ENCODE results near the gene NAV2.
"Not testable (repeated sequence)": the region's sequence is repeated elsewhere in the genome, so short reads cannot be mapped to it uniquely, and the experiment has no call there.

NAV2 gene

GRCh38 chr11:20114588-20114987, 402.0 kb downstream of the NAV2 start:
- Histone ChIP-seq H3K9me3 (ENCODE audit: control insufficient read depth, insufficient read depth, low read depth, low read length) (no peaks in the 10 kb centered on the region), H3K9ac (ENCODE audit: low read length) (no peak overlapping the region), H3K4me3 (ENCODE audit: low read depth, low read length) (no peak overlapping the region), H3K4me1 (ENCODE audit: control insufficient read depth, insufficient read depth, low read length) (peaks cover 18% of the 10 kb centered on the region; the same call in 1 of the 2 replicates), H3K36me3 (ENCODE audit: control insufficient read depth, insufficient read depth, low read length) (peaks cover 88% of the 10 kb centered on the region), H3K27ac (ENCODE audit: low read depth, low read length) (no peak overlapping the region), H3K27me3 (ENCODE audit: control insufficient read depth, insufficient read depth, low read length) (no peaks in the 10 kb centered on the region)

- Histone ChIP-seq H3K4me1 (ENCODE audit: control insufficient read depth, insufficient read depth, low read length) (peaks cover 13% of the 10 kb centered on the region; the same call in 1 of the 2 replicates), H3K4me3 (ENCODE audit: low read depth, low read length) (no peak overlapping the region), H3K27ac (ENCODE audit: low read depth, low read length) (no peak overlapping the region), H3K27me3 (ENCODE audit: control insufficient read depth, insufficient read depth, low read length) (no peaks in the 10 kb centered on the region), H3K36me3 (ENCODE audit: control insufficient read depth, insufficient read depth, low read length) (peaks cover 72% of the 10 kb centered on the region), H3K9me3 (ENCODE audit: control insufficient read depth, insufficient read depth, low read depth, low read length) (no peaks in the 10 kb centered on the region), H3K9ac (ENCODE audit: low read length) (no peak overlapping the region)
Observed at GRCh38 chr11:20116825-20117224, 404.2 kb downstream of the NAV2 start.

DNA sequence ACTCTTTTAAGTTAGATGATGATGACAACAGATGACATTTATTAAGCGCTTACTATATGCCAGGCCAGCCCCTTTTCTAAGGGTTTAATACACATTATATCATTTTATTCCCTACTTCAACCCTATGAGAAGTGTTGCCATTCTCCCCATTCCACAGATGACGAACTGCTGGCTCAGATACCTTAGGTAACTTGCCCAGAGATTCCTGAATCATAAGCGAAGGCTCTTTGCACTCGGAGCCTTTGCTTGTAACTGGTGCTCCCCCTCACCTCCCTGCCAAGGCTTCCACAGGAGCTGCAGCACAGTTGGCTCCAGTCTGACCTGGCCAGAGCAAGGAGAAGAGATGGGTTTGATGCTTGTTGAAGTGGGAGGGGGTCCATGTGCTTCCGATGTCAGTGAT, 404.7 kb downstream of the NAV2 start:
- Histone ChIP-seq H3K4me1 (ENCODE audit: control insufficient read depth, insufficient read depth, low read length) (peaks cover 8% of the 10 kb centered on the region; the same call in 1 of the 2 replicates), H3K9me3 (ENCODE audit: control insufficient read depth, insufficient read depth, low read depth, low read length) (no peaks in the 10 kb centered on the region), H3K27ac (ENCODE audit: low read depth, low read length) (no peak overlapping the region), H3K9ac (ENCODE audit: low read length) (no peak overlapping the region), H3K36me3 (ENCODE audit: control insufficient read depth, insufficient read depth, low read length) (peaks cover 68% of the 10 kb centered on the region), H3K4me3 (ENCODE audit: low read depth, low read length) (no peak overlapping the region), H3K27me3 (ENCODE audit: control insufficient read depth, insufficient read depth, low read length) (no peaks in the 10 kb centered on the region)

- Histone ChIP-seq H3K9ac (ENCODE audit: low read length) (no peak overlapping the region), H3K27me3 (ENCODE audit: control insufficient read depth, insufficient read depth, low read length) (no peaks in the 10 kb centered on the region), H3K27ac (ENCODE audit: low read depth, low read length) (no peak overlapping the region), H3K4me3 (ENCODE audit: low read depth, low read length) (no peak overlapping the region), H3K36me3 (ENCODE audit: control insufficient read depth, insufficient read depth, low read length) (peaks cover 60% of the 10 kb centered on the region), H3K9me3 (ENCODE audit: control insufficient read depth, insufficient read depth, low read depth, low read length) (no peaks in the 10 kb centered on the region), H3K4me1 (ENCODE audit: control insufficient read depth, insufficient read depth, low read length) (no peaks in the 10 kb centered on the region)
Observed at GRCh38 chr11:20118209-20118608, 405.6 kb downstream of the NAV2 start.

- Histone ChIP-seq H3K36me3 (ENCODE audit: control insufficient read depth, insufficient read depth, low read length) (peaks cover 49% of the 10 kb centered on the region), H3K9ac (ENCODE audit: low read length) (no peak overlapping the region), H3K4me3 (ENCODE audit: low read depth, low read length) (no peak overlapping the region), H3K27me3 (ENCODE audit: control insufficient read depth, insufficient read depth, low read length) (no peaks in the 10 kb centered on the region), H3K27ac (ENCODE audit: low read depth, low read length) (peak overlapping the region; percentile 39; the same call in 1 of the 2 replicates), H3K4me1 (ENCODE audit: control insufficient read depth, insufficient read depth, low read length) (no peaks in the 10 kb centered on the region), H3K9me3 (ENCODE audit: control insufficient read depth, insufficient read depth, low read depth, low read length) (no peaks in the 10 kb centered on the region)
Observed at GRCh38 chr11:20119315-20119714, 406.7 kb downstream of the NAV2 start.

GRCh38 chr11:20120134-20120925, 407.7 kb downstream of the NAV2 start:
- H3K27ac ChIP-seq (ENCODE audit: low read depth, low read length), result no peak overlapping the region
- no peaks in the 10 kb centered on the region for H3K9me3 ChIP-seq (ENCODE audit: control insufficient read depth, insufficient read depth, low read depth, low read length)
- peaks cover 40% of the 10 kb centered on the region for H3K36me3 ChIP-seq (ENCODE audit: control insufficient read depth, insufficient read depth, low read length)
- H3K4me1 ChIP-seq (ENCODE audit: control insufficient read depth, insufficient read depth, low read length), result no peaks in the 10 kb centered on the region
- no peak overlapping the region for H3K9ac ChIP-seq (ENCODE audit: low read length)
- H3K4me3 ChIP-seq (ENCODE audit: low read depth, low read length), result no peak overlapping the region
- H3K27me3 ChIP-seq (ENCODE audit: control insufficient read depth, insufficient read depth, low read length), result no peaks in the 10 kb centered on the region

DNA sequence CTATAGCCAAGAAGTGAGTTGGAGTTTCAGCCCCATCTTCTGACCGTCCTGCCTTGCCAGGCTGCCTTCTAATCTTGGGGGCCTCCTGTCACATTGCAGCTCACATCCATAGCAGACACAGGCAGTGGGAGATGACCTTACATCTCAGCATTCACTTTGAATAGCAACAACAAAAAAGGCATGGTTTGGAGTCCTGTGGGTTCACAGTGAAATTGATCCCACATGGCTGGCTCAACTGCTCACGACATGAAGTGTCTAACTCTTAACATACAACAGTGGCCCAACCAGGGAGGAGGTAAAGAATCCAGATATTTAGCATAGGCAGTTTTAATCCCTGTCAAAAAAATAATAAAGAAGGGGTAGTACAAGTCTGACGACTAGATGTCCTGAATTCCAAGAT, 409.5 kb downstream of the NAV2 start:
- no peaks in the 10 kb centered on the region for H3K9me3 ChIP-seq (ENCODE audit: control insufficient read depth, insufficient read depth, low read depth, low read length)
- H3K4me3 ChIP-seq (ENCODE audit: low read depth, low read length), result no peak overlapping the region
- H3K9ac ChIP-seq (ENCODE audit: low read length), result no peak overlapping the region
- peaks cover 3% of the 10 kb centered on the region; the same call in 1 of the 2 replicates for H3K4me1 ChIP-seq (ENCODE audit: control insufficient read depth, insufficient read depth, low read length)
- peaks cover 26% of the 10 kb centered on the region for H3K36me3 ChIP-seq (ENCODE audit: control insufficient read depth, insufficient read depth, low read length)
- no peak overlapping the region for H3K27ac ChIP-seq (ENCODE audit: low read depth, low read length)
- H3K27me3 ChIP-seq (ENCODE audit: control insufficient read depth, insufficient read depth, low read length), result no peaks in the 10 kb centered on the region

- Histone ChIP-seq H3K9me3 (ENCODE audit: control insufficient read depth, insufficient read depth, low read depth, low read length) (no peaks in the 10 kb centered on the region), H3K27ac (ENCODE audit: low read depth, low read length) (no peak overlapping the region), H3K27me3 (ENCODE audit: control insufficient read depth, insufficient read depth, low read length) (peaks cover 6% of the 10 kb centered on the region; the same call in 1 of the 2 replicates), H3K36me3 (ENCODE audit: control insufficient read depth, insufficient read depth, low read length) (no peaks in the 10 kb centered on the region), H3K4me1 (ENCODE audit: control insufficient read depth, insufficient read depth, low read length) (peaks cover 5% of the 10 kb centered on the region; the same call in 1 of the 2 replicates), H3K4me3 (ENCODE audit: low read depth, low read length) (no peak overlapping the region), H3K9ac (ENCODE audit: low read length) (no peak overlapping the region)
Observed at GRCh38 chr11:20125927-20126326, 413.3 kb downstream of the NAV2 start.

GRCh38 chr11:20126724-20127123, 414.1 kb downstream of the NAV2 start:
- Histone ChIP-seq H3K36me3 (ENCODE audit: control insufficient read depth, insufficient read depth, low read length) (no peaks in the 10 kb centered on the region), H3K27ac (ENCODE audit: low read depth, low read length) (no peak overlapping the region), H3K4me1 (ENCODE audit: control insufficient read depth, insufficient read depth, low read length) (peaks cover 5% of the 10 kb centered on the region; the same call in 1 of the 2 replicates), H3K9ac (ENCODE audit: low read length) (no peak overlapping the region), H3K4me3 (ENCODE audit: low read depth, low read length) (no peak overlapping the region), H3K27me3 (ENCODE audit: control insufficient read depth, insufficient read depth, low read length) (peaks cover 12% of the 10 kb centered on the region), H3K9me3 (ENCODE audit: control insufficient read depth, insufficient read depth, low read depth, low read length) (no peaks in the 10 kb centered on the region)

- Histone ChIP-seq H3K27ac (ENCODE audit: low read depth, low read length) (no peak overlapping the region), H3K9ac (ENCODE audit: low read length) (no peak overlapping the region), H3K4me3 (ENCODE audit: low read depth, low read length) (no peak overlapping the region), H3K27me3 (ENCODE audit: control insufficient read depth, insufficient read depth, low read length) (peaks cover 18% of the 10 kb centered on the region), H3K4me1 (ENCODE audit: control insufficient read depth, insufficient read depth, low read length) (peaks cover 12% of the 10 kb centered on the region; the same call in 1 of the 2 replicates), H3K36me3 (ENCODE audit: control insufficient read depth, insufficient read depth, low read length) (no peaks in the 10 kb centered on the region), H3K9me3 (ENCODE audit: control insufficient read depth, insufficient read depth, low read depth, low read length) (no peaks in the 10 kb centered on the region)
Observed at GRCh38 chr11:20127671-20128527, 415.3 kb downstream of the NAV2 start.

GRCh38 chr11:20128528-20128825, 415.8 kb downstream of the NAV2 start:
- H3K27ac ChIP-seq (ENCODE audit: low read depth, low read length); H3K36me3 ChIP-seq (ENCODE audit: control insufficient read depth, insufficient read depth, low read length); H3K4me3 ChIP-seq (ENCODE audit: low read depth, low read length); H3K9ac ChIP-seq (ENCODE audit: low read length); H3K9me3 ChIP-seq (ENCODE audit: control insufficient read depth, insufficient read depth, low read depth, low read length): not testable (repeated sequence)
- H3K27me3 ChIP-seq (ENCODE audit: control insufficient read depth, insufficient read depth, low read length), result peaks cover 18% of the 10 kb centered on the region
- H3K4me1 ChIP-seq (ENCODE audit: control insufficient read depth, insufficient read depth, low read length), result peaks cover 12% of the 10 kb centered on the region; the same call in 1 of the 2 replicates

All from HUES6 (cell line).